Thyroid gland (tissue), 4 donors: Measurements from ENCODE around the gene CFAP46.

ENCODE experiments used
- CTCF ChIP-seq, 6 experiments: fragments of 200-600 bp in 3 of 6; fragments of 450-650 bp in 3 of 6; sonication (generic) in 3 of 6; IDR thresholded peaks; one replicate each; pipeline ENCODE4 v1.5.1; 2016 to 2019; ENCODE audit warnings: antibody characterized with exemption in 6 of 6, mild to moderate bottlenecking in 2 of 6, inconsistent platforms in 1 of 6, moderate library complexity in 1 of 6
- POLR2A ChIP-seq, 2 donors: fragments of 450-650 bp; IDR thresholded peaks; one replicate each; pipeline ENCODE4 v1.6.1; 2017; ENCODE audit warnings: antibody characterized with exemption in 2 of 2, mild to moderate bottlenecking in 2 of 2, moderate library complexity in 1 of 2

GRCh38 chr10:132803416-132804210, 138.8 kb downstream of the CFAP46 start:
- TF ChIP-seq CTCF (IDR thresholded peaks at IDR 0.05) (no peak), POLR2A (IDR thresholded peaks at IDR 0.05) (no peak)
